ENCODE results near the gene GFRA1. TPM values are rescaled to one million over a fixed set of nuclear protein-coding genes. Genes with fewer than 3 reads are reported as not detected.

GFRA1 gene
- total RNA-seq, 2 experiments from 2014 or later, result not detected

DNA sequence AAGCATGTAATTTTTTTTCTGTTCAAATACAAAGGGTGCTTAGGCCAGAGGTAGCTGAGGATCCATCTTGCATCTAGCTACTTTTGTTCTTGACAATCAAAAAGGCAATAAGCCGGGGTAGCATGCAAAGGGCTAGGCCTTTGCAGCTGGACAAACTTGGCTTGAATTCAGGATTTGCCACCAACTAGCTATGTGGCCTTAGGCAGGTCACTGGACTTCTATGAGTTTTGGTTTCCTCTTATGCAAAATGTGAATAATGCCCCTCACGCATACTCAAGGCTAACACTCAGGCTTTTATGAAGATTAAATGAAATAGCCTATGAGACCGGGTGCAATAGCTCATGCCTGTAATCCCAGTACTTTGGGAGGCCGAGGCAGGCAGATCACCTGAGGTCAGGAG, 19.3 kb downstream of the GFRA1 start:
- intact Hi-C loops (cut with DNase I, micrococcal nuclease), result no loop called here
- no peak overlapping the region for H3K27ac ChIP-seq (ENCODE audit: low read depth in 1 of 2, low read length in 2 of 2)
- H3K9me3 ChIP-seq (ENCODE audit: control insufficient read depth in 1 of 2, insufficient read depth in 1 of 2, low read length in 2 of 2), result peaks cover 0 to 11% of the 10 kb centered on the region in 2 experiments
- no peak for DNase-seq
- H3K4me1 ChIP-seq (ENCODE audit: insufficient read depth, low read length), result no peaks in the 10 kb centered on the region
- Mint-ChIP-seq H3K9me3 (no peaks in the 10 kb centered on the region), H3K36me3 (ENCODE audit: low read depth) (no peaks in the 10 kb centered on the region), H3K27me3 (no peaks in the 10 kb centered on the region), H3K27ac (no peak overlapping the region), H3K4me3 (no peak overlapping the region), H3K4me1 (ENCODE audit: low read depth) (no peaks in the 10 kb centered on the region)
- TF ChIP-seq, protein P1, sequence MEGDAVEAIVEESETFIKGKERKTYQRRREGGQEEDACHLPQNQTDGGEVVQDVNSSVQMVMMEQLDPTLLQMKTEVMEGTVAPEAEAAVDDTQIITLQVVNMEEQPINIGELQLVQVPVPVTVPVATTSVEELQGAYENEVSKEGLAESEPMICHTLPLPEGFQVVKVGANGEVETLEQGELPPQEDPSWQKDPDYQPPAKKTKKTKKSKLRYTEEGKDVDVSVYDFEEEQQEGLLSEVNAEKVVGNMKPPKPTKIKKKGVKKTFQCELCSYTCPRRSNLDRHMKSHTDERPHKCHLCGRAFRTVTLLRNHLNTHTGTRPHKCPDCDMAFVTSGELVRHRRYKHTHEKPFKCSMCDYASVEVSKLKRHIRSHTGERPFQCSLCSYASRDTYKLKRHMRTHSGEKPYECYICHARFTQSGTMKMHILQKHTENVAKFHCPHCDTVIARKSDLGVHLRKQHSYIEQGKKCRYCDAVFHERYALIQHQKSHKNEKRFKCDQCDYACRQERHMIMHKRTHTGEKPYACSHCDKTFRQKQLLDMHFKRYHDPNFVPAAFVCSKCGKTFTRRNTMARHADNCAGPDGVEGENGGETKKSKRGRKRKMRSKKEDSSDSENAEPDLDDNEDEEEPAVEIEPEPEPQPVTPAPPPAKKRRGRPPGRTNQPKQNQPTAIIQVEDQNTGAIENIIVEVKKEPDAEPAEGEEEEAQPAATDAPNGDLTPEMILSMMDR (IDR thresholded peaks at IDR 0.05), result no peak
- ChIA-PET POLR2A (no interaction called here), CTCF (no interaction called here)
- H3K4me3 ChIP-seq (ENCODE audit: low read length), result no peak overlapping the region
- H3K36me3 ChIP-seq (ENCODE audit: insufficient read depth, low read length), result no peaks in the 10 kb centered on the region
- no peaks in the 10 kb centered on the region for H3K27me3 ChIP-seq (ENCODE audit: control insufficient read depth in 1 of 2, insufficient read depth in 2 of 2, low read length in 2 of 2)
- ATAC-seq (ENCODE audit: poor library complexity), result no peak

DNA sequence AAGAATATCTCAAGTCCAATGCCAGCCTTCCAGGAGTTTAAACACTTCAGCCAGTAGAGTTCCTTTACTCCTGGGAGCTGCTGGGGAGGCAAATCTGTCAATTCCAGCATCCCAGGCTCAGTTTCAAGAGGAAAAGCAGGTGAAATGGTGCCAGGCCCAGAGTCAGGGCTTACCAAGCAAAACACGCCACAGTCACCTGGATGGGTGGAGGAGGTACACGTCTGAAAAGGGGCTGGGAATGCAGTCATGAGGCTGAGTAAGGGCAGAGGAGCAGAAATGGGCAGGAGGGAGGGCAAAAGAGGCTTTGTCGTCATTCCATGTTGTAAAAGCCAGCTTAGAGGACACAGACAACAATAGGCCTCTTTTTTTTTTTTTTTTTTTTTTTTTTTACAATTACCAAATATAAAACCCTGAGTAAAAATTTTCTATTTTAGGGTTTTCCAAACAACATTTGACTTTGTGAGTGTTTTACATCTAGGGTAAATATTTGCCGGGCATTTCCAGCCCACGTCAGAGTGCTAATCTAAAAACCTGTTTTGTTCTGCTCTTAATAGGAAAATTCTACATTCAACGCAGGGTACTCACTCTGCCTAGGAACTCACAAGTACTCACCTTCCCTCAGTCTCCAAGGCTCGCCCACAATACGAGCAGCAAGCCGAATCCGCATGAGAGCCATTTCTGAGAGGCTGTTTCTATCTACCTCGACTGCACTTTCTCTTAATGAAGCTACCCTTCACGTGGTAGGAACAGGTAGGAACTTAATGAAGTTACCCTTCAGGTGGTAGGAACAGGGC, 21.2 kb downstream of the GFRA1 start:
- Histone ChIP-seq H3K4me3 (ENCODE audit: low read length) (no peak overlapping the region), H3K4me1 (ENCODE audit: insufficient read depth, low read length) (no peaks in the 10 kb centered on the region), H3K27me3 (ENCODE audit: control insufficient read depth in 1 of 2, insufficient read depth in 2 of 2, low read length in 2 of 2) (no peaks in the 10 kb centered on the region), H3K36me3 (ENCODE audit: insufficient read depth, low read length) (no peaks in the 10 kb centered on the region), H3K9me3 (ENCODE audit: control insufficient read depth in 1 of 2, insufficient read depth in 1 of 2, low read length in 2 of 2) (peaks cover 0 to 6% of the 10 kb centered on the region in 2 experiments), H3K27ac (ENCODE audit: low read depth in 1 of 2, low read length in 2 of 2) (no peak overlapping the region)
- H3K9me3 Mint-ChIP-seq, result no peaks in the 10 kb centered on the region
- TF ChIP-seq, protein P1 (IDR thresholded peaks at IDR 0.05), result no peak
- ATAC-seq (ENCODE audit: poor library complexity) (no peak), DNase-seq (no peak)
- no peaks in the 10 kb centered on the region for H3K4me1 Mint-ChIP-seq (ENCODE audit: low read depth)
- intact Hi-C loops (cut with DNase I, micrococcal nuclease), result no loop called here
- H3K36me3 Mint-ChIP-seq (ENCODE audit: low read depth), result no peaks in the 10 kb centered on the region
- no peaks in the 10 kb centered on the region for H3K27me3 Mint-ChIP-seq
- CTCF ChIA-PET, result no interaction called here
- no peak overlapping the region for H3K27ac Mint-ChIP-seq
- no peak overlapping the region for H3K4me3 Mint-ChIP-seq
- POLR2A ChIA-PET, result no interaction called here

DNA sequence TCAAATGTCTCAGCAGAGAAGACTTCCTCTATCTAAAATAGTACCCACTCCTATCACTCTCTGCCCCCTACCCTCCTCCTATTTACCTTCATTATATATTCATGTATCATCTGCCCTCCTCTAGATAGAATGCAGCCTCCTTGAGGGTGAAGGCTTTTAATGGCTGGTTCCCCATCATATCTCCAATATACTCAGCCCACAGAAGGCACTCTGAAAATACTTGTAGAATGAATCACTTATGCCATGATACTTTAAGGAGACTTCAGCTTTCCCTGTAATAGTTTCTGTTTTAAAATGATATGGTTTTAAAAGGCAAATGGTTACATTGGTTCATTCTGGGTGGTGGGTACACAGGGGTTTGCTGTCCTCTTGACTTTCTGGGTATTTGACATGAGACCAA, 25.3 kb downstream of the GFRA1 start:
- no peak for DNase-seq
- intact Hi-C loops (cut with DNase I, micrococcal nuclease), result no loop called here
- no peaks in the 10 kb centered on the region for H3K9me3 Mint-ChIP-seq
- no peak overlapping the region for H3K27ac Mint-ChIP-seq
- TF ChIP-seq, protein P1 (IDR thresholded peaks at IDR 0.05), result no peak
- H3K4me3 Mint-ChIP-seq, result no peak overlapping the region
- Histone ChIP-seq H3K27me3 (ENCODE audit: control insufficient read depth in 1 of 2, insufficient read depth in 2 of 2, low read length in 2 of 2) (no peaks in the 10 kb centered on the region), H3K4me1 (ENCODE audit: insufficient read depth, low read length) (no peaks in the 10 kb centered on the region), H3K27ac (ENCODE audit: low read depth in 1 of 2, low read length in 2 of 2) (no peak overlapping the region), H3K36me3 (ENCODE audit: insufficient read depth, low read length) (no peaks in the 10 kb centered on the region), H3K4me3 (ENCODE audit: low read length) (no peak overlapping the region), H3K9me3 (ENCODE audit: control insufficient read depth in 1 of 2, insufficient read depth in 1 of 2, low read length in 2 of 2) (peaks cover 0 to 3% of the 10 kb centered on the region in 2 experiments)
- ATAC-seq (ENCODE audit: poor library complexity), result no peak
- H3K36me3 Mint-ChIP-seq (ENCODE audit: low read depth), result no peaks in the 10 kb centered on the region
- no peaks in the 10 kb centered on the region for H3K4me1 Mint-ChIP-seq (ENCODE audit: low read depth)
- no peaks in the 10 kb centered on the region for H3K27me3 Mint-ChIP-seq
- CTCF ChIA-PET, result no interaction called here
- POLR2A ChIA-PET, result no interaction called here
